IMR-90 (cell line): Measurements from ENCODE around the gene STARD4. TPM values are rescaled to one million over a fixed set of nuclear protein-coding genes. Genes with fewer than 3 reads are reported as not detected.

Experiments used
- ATAC-seq: fragments of 200-7000 bp; cut with Tn5 transposase; 2 replicates; pipeline ENCODE4 v1.9.1; 2020; ENCODE audit warnings: low read depth, mild to moderate bottlenecking, moderate library complexity
- Bru-seq: library from RNA; stranded (reverse); fragments of 400-500 nt; gene quantifications from one replicate; lab custom pipeline; 2021; lab: Mats Ljungman, UMichigan
- BruChase-seq, 2 experiments: library from RNA; stranded (reverse); fragments of 400-500 nt; gene quantifications; one replicate each; lab custom pipeline; 2021; lab: Mats Ljungman, UMichigan
- BruUV-seq: library from RNA; stranded (reverse); fragments of 400-500 nt; replicated peaks from 2 replicates; lab custom pipeline; 2021; lab: Mats Ljungman, UMichigan
- CTCF ChIA-PET: fragments of 300-600 bp; formaldehyde crosslinking; extraction: SDS; loops from one replicate; lab custom pipeline; 2021; ENCODE audit warnings: antibody characterized with exemption; lab: Yijun Ruan, JAX
- POLR2A ChIA-PET: fragments of 300-600 bp; sonication (Branson Sonifier 250); formaldehyde crosslinking; loops from one replicate; lab custom pipeline; 2022; ENCODE audit warnings: antibody characterized with exemption; ENCODE audit not compliant: unreplicated experiment; lab: Charles Lee
- DNase-seq: peaks from one replicate; pipeline ENCODE4 v3.0.0; 2013
- H2AFZ ChIP-seq: replicated peaks from 2 replicates; pipeline ENCODE3; 2013; ENCODE audit warnings: low read length, mild to moderate bottlenecking; ENCODE audit not compliant: poor library complexity
- H2AK5ac ChIP-seq: 2 replicates; pipeline ENCODE4 v1.6.1; 2013; ENCODE audit warnings: low read depth, low read length, inconsistent platforms
- H2AK9ac ChIP-seq: replicated peaks from 2 replicates; pipeline ENCODE3; 2013; ENCODE audit warnings: mild to moderate bottlenecking, low read depth, low read length, moderate library complexity; ENCODE audit not compliant: poor library complexity
- H2BK120ac ChIP-seq: 2 replicates; pipeline ENCODE4 v1.6.1; 2013; ENCODE audit warnings: low read depth, low read length, inconsistent platforms
- H2BK15ac ChIP-seq: 3 replicates; pipeline ENCODE4 v1.6.1; 2013; ENCODE audit warnings: low read depth, low read length, inconsistent platforms
- H2BK20ac ChIP-seq: 2 replicates; pipeline ENCODE4 v1.6.1; 2013; ENCODE audit warnings: low read depth, mild to moderate bottlenecking, inconsistent platforms, low read length, moderate library complexity
- H2BK5ac ChIP-seq: 2 replicates; pipeline ENCODE4 v1.6.1; 2013; ENCODE audit warnings: mild to moderate bottlenecking, low read depth, low read length, inconsistent platforms; ENCODE audit not compliant: poor library complexity, severe bottlenecking
- H3K14ac ChIP-seq: replicated peaks from 2 replicates; pipeline ENCODE4 v1.6.1; 2013; ENCODE audit warnings: low read depth, low read length, inconsistent platforms
- H3K18ac ChIP-seq: 2 replicates; pipeline ENCODE4 v1.6.1; 2013; ENCODE audit warnings: low read depth, low read length, control low read depth
- H3K23ac ChIP-seq: 2 replicates; pipeline ENCODE4 v1.6.1; 2013; ENCODE audit warnings: low read depth, low read length, inconsistent platforms
- H3K27ac ChIP-seq: 2 replicates; pipeline ENCODE4 v1.5.1; 2013; ENCODE audit warnings: mild to moderate bottlenecking, control low read depth, low read length; ENCODE audit not compliant: insufficient read depth
- H3K27me3 ChIP-seq: 2 replicates; pipeline ENCODE4 v1.6.1; 2013; ENCODE audit warnings: low read length; ENCODE audit not compliant: control insufficient read depth, insufficient read depth
- H3K36me3 ChIP-seq: 2 replicates; pipeline ENCODE4 v1.6.1; 2013; ENCODE audit warnings: low read length, mixed read lengths; ENCODE audit not compliant: control insufficient read depth, insufficient read depth
- H3K4ac ChIP-seq: 2 replicates; pipeline ENCODE4 v1.6.1; 2013; ENCODE audit warnings: low read depth, low read length, inconsistent platforms
- H3K4me1 ChIP-seq: 2 replicates; pipeline ENCODE4 v1.6.1; 2013; ENCODE audit warnings: low read length, mixed read lengths; ENCODE audit not compliant: control insufficient read depth, insufficient read depth
- H3K4me2 ChIP-seq: 2 replicates; pipeline ENCODE4 v1.6.1; 2013; ENCODE audit warnings: low read depth, mild to moderate bottlenecking, control low read depth, low read length, moderate library complexity
- H3K4me3 ChIP-seq: 2 replicates; pipeline ENCODE4 v1.5.1; 2013; ENCODE audit warnings: low read depth, mild to moderate bottlenecking, control low read depth, low read length, moderate library complexity; ENCODE audit not compliant: insufficient read depth
- H3K56ac ChIP-seq: 2 replicates; pipeline ENCODE4 v1.6.1; 2013; ENCODE audit warnings: low read length, inconsistent platforms; ENCODE audit not compliant: insufficient read depth; ENCODE audit errors: extremely low read depth
- H3K79me1 ChIP-seq, 2 experiments: 2 replicates each; pipeline ENCODE4 v1.6.1; 2013; ENCODE audit warnings: low read length in 2 of 2, inconsistent platforms in 1 of 2, low read depth in 1 of 2
- H3K9ac ChIP-seq: 2 replicates; pipeline ENCODE4 v1.6.1; 2013; ENCODE audit warnings: low read depth, low read length, control low read depth
- H3K9me1 ChIP-seq: 2 replicates; pipeline ENCODE4 v1.6.1; 2013; ENCODE audit warnings: low read length, inconsistent platforms; ENCODE audit not compliant: insufficient read depth
- H3K9me3 ChIP-seq: 2 replicates; pipeline ENCODE4 v1.6.1; 2013; ENCODE audit warnings: low read length; ENCODE audit not compliant: control insufficient read depth, insufficient read depth
- H4K20me1 ChIP-seq: 2 replicates; pipeline ENCODE4 v1.6.1; 2013; ENCODE audit warnings: low read length, inconsistent platforms; ENCODE audit not compliant: insufficient read depth
- H4K5ac ChIP-seq: 2 replicates; pipeline ENCODE4 v1.6.1; 2013; ENCODE audit warnings: mild to moderate bottlenecking, low read depth, low read length, control low read depth
- H4K8ac ChIP-seq, 2 experiments: 2 replicates each; pipeline ENCODE4 v1.6.1; 2013; ENCODE audit warnings: low read depth in 2 of 2, low read length in 2 of 2, control low read depth in 1 of 2, inconsistent platforms in 1 of 2
- H4K91ac ChIP-seq: 2 replicates; pipeline ENCODE4 v1.6.1; 2013; ENCODE audit warnings: low read depth, low read length, inconsistent platforms; ENCODE audit not compliant: insufficient read depth
- CEBPB ChIP-seq: IDR thresholded peaks from 2 replicates; pipeline ENCODE4 v1.6.1; 2012; ENCODE audit warnings: low read depth, low read length, improper control_type of control experiment
- CHD1 ChIP-seq: IDR thresholded peaks from 2 replicates; pipeline ENCODE4 v1.6.1; 2012; ENCODE audit warnings: low read depth, low read length, improper control_type of control experiment
- FOS ChIP-seq: fragments of 150-350 bp; IDR thresholded peaks from 2 replicates; pipeline ENCODE4 v1.6.1; 2016; ENCODE audit warnings: low read depth, low read length
- MAZ ChIP-seq: IDR thresholded peaks from 2 replicates; pipeline ENCODE4 v1.6.1; 2012; ENCODE audit warnings: low read depth, mild to moderate bottlenecking, low read length, improper control_type of control experiment, moderate library complexity, borderline replicate concordance
- MXI1 ChIP-seq: IDR thresholded peaks from 2 replicates; pipeline ENCODE4 v1.6.1; 2012; ENCODE audit warnings: low read depth, mild to moderate bottlenecking, low read length, moderate library complexity, borderline replicate concordance
- NFE2L2 ChIP-seq: fragments of 150-350 bp; IDR thresholded peaks from 2 replicates; pipeline ENCODE4 v1.6.1; 2016; ENCODE audit warnings: low read depth, mild to moderate bottlenecking, low read length
- POLR2A ChIP-seq: IDR thresholded peaks from 2 replicates; pipeline ENCODE4 v1.6.1; 2012; ENCODE audit warnings: mild to moderate bottlenecking, low read depth, low read length
- RAD21 ChIP-seq: IDR thresholded peaks from 2 replicates; pipeline ENCODE4 v1.6.1; 2012; ENCODE audit warnings: low read length, improper control_type of control experiment
- SMC3 ChIP-seq: fragments of 150-350 bp; IDR thresholded peaks from 2 replicates; pipeline ENCODE4 v1.6.1; 2016; ENCODE audit warnings: low read depth, mild to moderate bottlenecking, antibody characterized with exemption, low read length, moderate library complexity
- WGBS, 2 experiments: methylation state at CpG; one replicate each; pipeline versions ENCODE4 v1.1.5 to v1.1.7; 2013; ENCODE audit warnings: missing lambda C conversion rate in 2 of 2; ENCODE audit not compliant: insufficient read length in 1 of 2; ENCODE audit errors: extremely low coverage in 2 of 2; 5-methylcytosine and 5-hydroxymethylcytosine counted together
- dilution Hi-C: fragments of 300-500 bp; cut with HindIII; formaldehyde crosslinking; loops from one replicate; pipeline ENCODE4 v1.14.3; 2018; ENCODE audit warnings: low sequenced_read_pairs; ENCODE audit not compliant: unreplicated experiment
- in situ Hi-C: fragments of 300-500 bp; cut with MboI; formaldehyde crosslinking; loops from 3 replicates; pipeline ENCODE4 v1.14.3; 2019; ENCODE audit warnings: low sequenced_read_pairs, inconsistent platforms, mixed read lengths
- intact Hi-C: fragments of 100-400 bp; cut with micrococcal nuclease; formaldehyde crosslinking; loops from 2 replicates; pipeline ENCODE4 v1.10.0; 2022
- long read RNA-seq: library from polyadenylated mRNA; unstranded; transcript quantifications from one replicate; pipeline ENCODE4 v2.0.0, GENCODE V29; 2021; ENCODE audit not compliant: unreplicated experiment
- polyA plus RNA-seq, 3 experiments: library from polyadenylated mRNA; depleted of rRNA; stranded (reverse); fragments of >200 nt; gene quantifications; 2 replicates each; pipeline ENCODE4 v1.2.3, GENCODE V29; 2012; ENCODE audit warnings: low replicate concordance in 1 of 3
- total RNA-seq: library from RNA; depleted of rRNA; stranded (reverse); fragments of >200 nt; gene quantifications from 2 replicates; pipeline ENCODE4 v1.2.3, GENCODE V29; 2012; rRNA removed

The STARD4 gene, protein sequence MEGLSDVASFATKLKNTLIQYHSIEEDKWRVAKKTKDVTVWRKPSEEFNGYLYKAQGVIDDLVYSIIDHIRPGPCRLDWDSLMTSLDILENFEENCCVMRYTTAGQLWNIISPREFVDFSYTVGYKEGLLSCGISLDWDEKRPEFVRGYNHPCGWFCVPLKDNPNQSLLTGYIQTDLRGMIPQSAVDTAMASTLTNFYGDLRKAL
- total RNA-seq (30.3 and 63.0 TPM in 2 replicates), polyA plus RNA-seq (2012; rRNA removed) (15.9 and 21.5 TPM in 2 replicates), Bru-seq, nascent RNA (percentile 75 among the genes with signal in this experiment), BruChase-seq, experiment 1, labeled RNA remaining after a 6-hour chase (percentile 74 among the genes with signal in this experiment), BruChase-seq, experiment 2, labeled RNA remaining after a 2-hour chase (percentile 86 among the genes with signal in this experiment)
- polyA plus RNA-seq (2012; cell fraction: cytosol; rRNA removed), result 4.1 and 10.6 TPM in 2 replicates
- polyA plus RNA-seq (2012; cell fraction: nucleus; rRNA removed; ENCODE audit: low replicate concordance), result 4.4 and 26.9 TPM in 2 replicates
- long read RNA-seq, full-length matches to known transcripts, result 21 of 33 reads
- long read RNA-seq, partial matches to known transcripts, result 2 of 33 reads
- long read RNA-seq, other reads (novel, unspliced or antisense), result 10 of 33 reads

DNA sequence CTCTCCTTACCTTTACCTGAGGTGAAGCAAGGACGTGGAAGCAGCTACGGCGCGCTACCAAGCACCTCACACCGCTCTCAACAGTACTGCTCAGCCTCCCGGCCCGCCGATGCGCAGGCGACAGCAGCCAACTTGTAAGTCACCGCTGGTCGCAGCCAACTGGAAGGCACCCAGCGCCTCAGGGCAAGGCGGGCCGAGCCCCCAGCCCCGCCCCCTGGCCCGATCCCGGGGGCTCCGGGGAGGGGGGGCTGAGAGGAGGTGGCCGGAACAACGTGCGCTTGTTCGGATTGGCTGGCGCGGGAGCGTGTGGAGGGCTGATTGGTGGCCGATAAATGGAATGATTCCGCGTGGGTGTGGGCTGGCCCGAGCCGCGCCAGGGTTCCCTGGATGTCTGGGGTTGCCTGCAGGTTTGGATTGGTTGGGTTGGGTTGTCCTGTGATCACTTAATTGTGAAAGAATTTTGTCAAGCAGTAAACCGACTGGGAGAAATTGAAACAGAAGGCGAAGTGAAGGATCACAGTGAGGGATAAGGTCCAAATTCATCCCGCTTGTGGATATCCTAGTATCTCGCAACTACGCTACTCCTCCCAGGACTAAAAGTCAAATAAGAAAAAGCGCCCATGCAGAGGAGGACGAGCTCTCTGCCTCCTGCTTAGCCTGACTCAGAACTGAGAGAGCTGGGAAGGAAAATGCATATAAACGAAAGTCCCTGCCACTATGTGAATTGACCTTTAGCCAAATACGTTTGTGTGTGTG is at the start of gene STARD4:
Gene STARD4 (minus strand): TSS at position 161 of the 756 bp plus-strand sequence. CDS start 5,102 bp downstream, outside the sequence.
- no peaks in the 10 kb centered on the region for H3K9me3 ChIP-seq
- 0% methylated on average over 23 of the region's 41 CpGs; no CpG with 5 or more reads in 1 of the 2 experiments for WGBS, 2 experiments
- CTCF ChIA-PET, result interaction anchor here (0.6 kb wide), 1 partner anchor 654 kb away, joined by 6 read pairs; no protein-coding TSS in a partner anchor

More for the DNA sequence above, at the start of gene STARD4:
- peaks cover 0 to 15% of the 10 kb centered on the region in 2 experiments; a peak in 2 of 4 replicates for H3K79me1 ChIP-seq
- peak; percentile 58; the same call in 1 of the 2 replicates for TF ChIP-seq POLR2A
- peak; percentile 24; the same call in 1 of the 2 replicates for TF ChIP-seq MXI1
- no peak for TF ChIP-seq SMC3
- TF ChIP-seq MAZ, result peak; percentile 95
- TF ChIP-seq NFE2L2, result no peak
- TF ChIP-seq CEBPB, result no peak
- TF ChIP-seq CHD1, result peak; percentile 42; the same call in 1 of the 2 replicates
- no peak for TF ChIP-seq RAD21
- TF ChIP-seq FOS, result no peak
- H3K18ac ChIP-seq, result peak within 1 kb of the TSS; percentile 7
- peak within 1 kb of the TSS; percentile 61; the same call in 1 of the 2 replicates for H3K23ac ChIP-seq
- H3K4me2 ChIP-seq, result peak within 1 kb of the TSS; percentile 99
- H3K27ac ChIP-seq, result peak within 1 kb of the TSS; percentile 56
- peak within 1 kb of the TSS; percentile 79 for H3K14ac ChIP-seq
- no peak within 1 kb of the TSS for H2AK5ac ChIP-seq
- H4K20me1 ChIP-seq, result no peaks in the 10 kb centered on the region
- peak within 1 kb of the TSS; percentile 52 for H2BK120ac ChIP-seq
- peak within 1 kb of the TSS; percentile 74 for H3K4me3 ChIP-seq
- H3K9me1 ChIP-seq, result no peaks in the 10 kb centered on the region
- peak within 1 kb of the TSS; percentile 65 for H3K4ac ChIP-seq
- POLR2A ChIA-PET, result no interaction called here
- no peaks in the 10 kb centered on the region for H3K4me1 ChIP-seq
- peak within 1 kb of the TSS; percentile 11; the same call in 1 of the 2 replicates for H2BK20ac ChIP-seq
- in situ Hi-C loops, result no loop called here
- H2BK5ac ChIP-seq, result peak within 1 kb of the TSS; percentile 61
- intact Hi-C loops, result loop anchor here (2.0 to 10.0 kb wide), 2 partner anchors 288 to 758 kb away; partner anchors contain the start of gene CAMK4
- H4K91ac ChIP-seq, result no peak within 1 kb of the TSS; the same call in none of the 2 replicates
- dilution Hi-C loops, result no loop called here
- ATAC-seq (peak; percentile 97), DNase-seq (peak; percentile 92)
- no peaks in the 10 kb centered on the region for H3K36me3 ChIP-seq
- no peaks in the 10 kb centered on the region for H3K27me3 ChIP-seq
- H3K9ac ChIP-seq, result peak within 1 kb of the TSS; percentile 70
- peak within 1 kb of the TSS; percentile 43; the same call in 1 of the 2 replicates for H4K5ac ChIP-seq
- peak within 1 kb of the TSS; percentile 54 to 73; a peak in 3 of 4 replicates for H4K8ac ChIP-seq
- H2AFZ ChIP-seq, result peak within 1 kb of the TSS; percentile 90
- peak within 1 kb of the TSS; percentile 43; the same call in 1 of the 2 replicates for H3K56ac ChIP-seq
- H2BK15ac ChIP-seq, result peak within 1 kb of the TSS; percentile 6; the same call in 1 of the 3 replicates
- no TSS peak for BruUV-seq
- peak within 1 kb of the TSS; percentile 90 for H2AK9ac ChIP-seq
